Large intestine (tissue), 3 donors: Measurements from ENCODE around the gene TMEM125. TPM values are rescaled to one million over a fixed set of nuclear protein-coding genes. Genes with fewer than 3 reads are reported as not detected.

Experiments used
- DNase-seq, 2 donors: peaks; one replicate each; pipeline versions ENCODE4 v3.0.0 to v3.0.0-alpha.2; 2013
- H3K27ac ChIP-seq: one replicate; pipeline ENCODE4 v1.5.1; 2013; ENCODE audit warnings: low read length
- H3K27me3 ChIP-seq: 2 replicates; pipeline ENCODE4 v1.6.1; 2013; ENCODE audit warnings: low read length; ENCODE audit not compliant: control insufficient read depth, insufficient read depth
- H3K36me3 ChIP-seq: 2 replicates; pipeline ENCODE4 v1.6.1; 2013; ENCODE audit warnings: low read length; ENCODE audit not compliant: control insufficient read depth, insufficient read depth
- H3K4me1 ChIP-seq: one replicate; pipeline ENCODE4 v1.6.1; 2013; ENCODE audit warnings: low read length; ENCODE audit not compliant: control insufficient read depth, insufficient read depth
- H3K4me3 ChIP-seq: one replicate; pipeline ENCODE4 v1.5.1; 2013; ENCODE audit warnings: low read length
- H3K9me3 ChIP-seq: one replicate; pipeline ENCODE4 v1.6.1; 2013; ENCODE audit warnings: mild to moderate bottlenecking, low read depth, low read length, moderate library complexity; ENCODE audit not compliant: control insufficient read depth
- WGBS: methylation state at CpG from one replicate; pipeline ENCODE4 v1.1.5; 2013; ENCODE audit warnings: low lambda C conversion rate; ENCODE audit not compliant: insufficient coverage; 5-methylcytosine and 5-hydroxymethylcytosine counted together
- polyA plus RNA-seq: library from polyadenylated mRNA; unstranded; fragments of 120-200 nt; gene quantifications from one replicate; pipeline ENCODE4 v1.2.1, GENCODE V29; 2013

TMEM125 gene
- polyA plus RNA-seq, 1 donor: 29.7 TPM

DNA sequence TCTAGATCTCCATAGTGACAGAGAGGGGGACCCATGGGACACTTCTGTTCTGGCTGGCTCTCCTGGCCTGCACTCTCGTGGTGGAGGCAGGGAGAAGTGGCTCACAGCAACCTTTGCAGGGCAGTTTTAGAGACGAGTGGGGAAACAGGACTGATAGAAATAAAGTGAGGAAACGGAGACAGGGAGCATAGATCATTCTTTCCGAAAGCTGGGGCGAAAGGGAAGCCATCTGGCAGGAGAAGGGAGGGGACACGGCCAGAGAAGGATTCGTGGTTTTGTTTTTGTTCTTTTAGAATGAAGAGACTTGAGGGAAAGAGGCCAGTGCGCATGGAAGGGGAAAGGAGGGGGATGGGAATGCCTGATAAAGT, 34.5 kb downstream of the TMEM125 start:
- H3K4me1 ChIP-seq: peaks cover 15% of the 10 kb centered on the region
- H3K27me3 ChIP-seq: no peaks in the 10 kb centered on the region
- H3K4me3 ChIP-seq: no peak overlapping the region
- DNase-seq: no peak
- no peaks in the 10 kb centered on the region for H3K9me3 ChIP-seq
- WGBS: 60% methylated on average over 4 of the region's 8 CpGs
- no peak overlapping the region for H3K27ac ChIP-seq
- no peaks in the 10 kb centered on the region for H3K36me3 ChIP-seq

GRCh38 chr1:43304771-43305300, 35.1 kb downstream of the TMEM125 start:
- Histone ChIP-seq H3K4me1 (peaks cover 15% of the 10 kb centered on the region), H3K36me3 (no peaks in the 10 kb centered on the region), H3K27ac (no peak overlapping the region), H3K4me3 (no peak overlapping the region), H3K27me3 (no peaks in the 10 kb centered on the region), H3K9me3 (no peaks in the 10 kb centered on the region)
- WGBS: no CpG with 5 or more reads among the region's 46 CpGs
- DNase-seq: no peak

DNA sequence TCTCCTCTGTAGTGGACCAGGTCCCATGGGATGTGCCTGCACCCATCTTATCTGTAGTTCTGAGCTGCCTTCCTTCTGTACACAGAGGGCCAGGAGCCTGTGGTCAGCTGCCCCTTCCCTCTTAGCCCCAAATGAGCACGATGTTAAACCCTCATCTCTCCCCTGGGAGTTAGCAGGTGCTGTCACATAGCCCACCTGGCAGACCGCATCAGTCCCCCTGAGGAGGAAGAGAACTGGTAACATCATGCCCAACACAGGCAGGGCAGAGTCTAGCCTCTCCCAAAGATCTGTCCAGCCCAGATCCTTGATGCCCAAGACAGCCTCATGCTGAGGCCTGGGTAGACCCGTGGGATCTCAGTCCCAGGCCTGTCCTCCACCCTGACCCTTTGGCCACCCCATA, 35.7 kb downstream of the TMEM125 start:
- Histone ChIP-seq H3K4me1 (peaks cover 15% of the 10 kb centered on the region), H3K36me3 (no peaks in the 10 kb centered on the region), H3K27ac (no peak overlapping the region), H3K27me3 (no peaks in the 10 kb centered on the region), H3K9me3 (no peaks in the 10 kb centered on the region), H3K4me3 (no peak overlapping the region)
- WGBS: no CpG with 5 or more reads among the region's 3 CpGs
- no peak for DNase-seq

DNA sequence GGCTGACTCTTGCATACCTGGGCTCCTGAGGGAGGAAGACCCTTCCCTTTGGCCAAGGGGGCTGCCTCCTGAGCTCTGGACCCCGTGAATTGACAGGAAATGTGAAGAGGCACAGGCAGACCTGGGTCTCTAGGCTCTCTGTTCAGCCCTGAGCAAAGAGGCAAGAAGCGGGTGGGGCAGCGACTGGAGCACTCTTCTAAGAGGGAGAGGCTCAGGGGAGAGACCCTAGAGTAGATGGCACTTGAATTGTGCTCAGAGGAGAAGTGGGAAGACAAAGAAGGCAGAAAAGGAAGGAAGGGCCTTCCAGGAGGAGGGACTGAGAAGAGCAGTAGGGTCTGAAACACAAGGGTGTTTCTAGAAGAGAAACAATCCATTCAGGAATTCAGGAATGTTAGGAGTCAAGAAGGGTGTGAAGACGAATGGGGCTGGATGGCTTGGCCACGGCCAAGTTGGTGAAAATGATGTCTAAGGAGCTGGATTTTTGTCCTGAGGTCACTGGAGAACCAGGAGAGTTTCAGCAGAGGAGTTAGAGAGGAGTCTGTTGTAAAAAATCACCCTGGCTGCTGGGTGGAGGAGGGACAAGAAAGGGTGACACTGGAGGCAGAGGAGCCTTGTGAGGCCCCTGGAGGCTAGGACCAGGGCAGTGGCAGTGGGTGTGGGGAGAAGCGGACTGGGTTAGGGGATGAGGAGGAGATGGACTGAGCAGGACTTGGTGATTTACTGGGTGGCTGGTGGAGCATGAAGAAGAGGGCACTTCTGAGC, 36.3 kb downstream of the TMEM125 start:
- H3K36me3 ChIP-seq: no peaks in the 10 kb centered on the region
- H3K4me3 ChIP-seq: no peak overlapping the region
- H3K4me1 ChIP-seq: peaks cover 15% of the 10 kb centered on the region
- no peak for DNase-seq
- no peaks in the 10 kb centered on the region for H3K27me3 ChIP-seq
- no peaks in the 10 kb centered on the region for H3K9me3 ChIP-seq
- 100% methylated on average over 1 of the region's 6 CpGs for WGBS
- no peak overlapping the region for H3K27ac ChIP-seq

- no peak for DNase-seq
- Histone ChIP-seq H3K27me3 (no peaks in the 10 kb centered on the region), H3K36me3 (no peaks in the 10 kb centered on the region), H3K4me3 (no peak overlapping the region), H3K27ac (no peak overlapping the region), H3K9me3 (no peaks in the 10 kb centered on the region), H3K4me1 (peaks cover 15% of the 10 kb centered on the region)
- no CpG with 5 or more reads among the region's 17 CpGs for WGBS
Observed at GRCh38 chr1:43306688-43307457, 37.1 kb downstream of the TMEM125 start.

DNA sequence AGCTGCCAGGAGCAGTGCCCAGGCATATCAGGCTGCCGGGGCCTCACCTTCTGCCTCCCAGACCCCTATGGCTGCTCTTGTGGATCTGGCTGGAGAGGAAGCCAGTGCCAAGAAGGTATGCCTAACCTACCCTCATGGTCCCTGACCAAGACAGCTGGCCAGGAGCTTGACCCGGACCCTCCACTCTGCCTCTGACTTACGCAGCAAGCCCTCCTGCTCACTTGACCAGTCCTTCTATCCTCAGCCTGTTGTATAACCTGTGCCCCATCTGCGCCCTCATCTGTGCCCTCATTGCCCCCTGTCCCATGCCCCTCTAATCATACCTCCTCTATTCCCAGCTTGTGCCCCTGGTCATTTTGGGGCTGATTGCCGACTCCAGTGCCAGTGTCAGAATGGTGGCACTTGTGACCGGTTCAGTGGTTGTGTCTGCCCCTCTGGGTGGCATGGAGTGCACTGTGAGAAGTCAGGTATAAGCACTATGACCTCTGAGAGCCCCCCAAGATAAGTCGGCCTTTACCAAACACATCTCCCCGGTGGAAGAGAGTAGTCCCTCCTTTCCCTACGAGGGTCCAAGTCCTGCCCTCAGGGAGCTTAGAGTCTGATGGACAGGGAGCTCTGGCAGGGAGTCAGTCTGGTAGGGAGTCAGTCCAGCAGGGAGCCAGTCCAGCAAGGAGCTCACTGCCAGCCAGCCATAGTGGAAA, 37.8 kb downstream of the TMEM125 start:
- H3K27ac ChIP-seq: no peak overlapping the region
- H3K27me3 ChIP-seq: no peaks in the 10 kb centered on the region
- 100% methylated on average over 2 of the region's 9 CpGs for WGBS
- peaks cover 11% of the 10 kb centered on the region for H3K4me1 ChIP-seq
- H3K36me3 ChIP-seq: no peaks in the 10 kb centered on the region
- no peak overlapping the region for H3K4me3 ChIP-seq
- DNase-seq: no peak
- H3K9me3 ChIP-seq: no peaks in the 10 kb centered on the region

DNA sequence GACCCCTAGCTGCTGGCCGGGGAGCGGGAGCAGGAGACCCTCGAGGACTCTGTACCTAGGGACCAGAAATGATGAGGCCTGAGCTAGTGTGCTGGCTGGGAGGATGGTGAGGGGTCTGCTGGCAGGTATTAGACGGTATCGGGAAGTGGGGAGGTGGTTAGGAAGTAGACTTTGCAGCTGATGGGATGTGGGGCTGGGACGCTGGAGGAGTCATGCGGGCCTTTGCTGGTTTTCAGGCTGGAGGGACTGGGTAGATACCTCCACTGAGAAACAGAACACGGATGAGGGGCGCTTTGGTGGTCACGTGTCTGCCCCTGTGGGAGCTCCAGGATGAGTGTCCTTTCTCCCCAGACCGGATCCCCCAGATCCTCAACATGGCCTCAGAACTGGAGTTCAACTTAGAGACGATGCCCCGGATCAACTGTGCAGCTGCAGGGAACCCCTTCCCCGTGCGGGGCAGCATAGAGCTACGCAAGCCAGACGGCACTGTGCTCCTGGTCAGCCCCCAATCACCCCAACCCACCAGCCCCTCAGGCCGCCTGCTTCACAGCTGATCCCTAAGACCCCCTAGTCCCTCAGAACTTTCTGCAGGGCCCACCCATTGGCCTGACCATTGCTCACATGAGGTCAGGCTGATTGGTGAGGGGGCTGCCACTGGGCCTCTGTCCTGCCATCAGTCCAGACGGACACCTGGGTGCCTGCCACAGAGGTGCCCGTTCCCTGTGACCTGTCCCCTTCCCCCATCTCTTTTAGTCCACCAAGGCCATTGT, 39.0 kb downstream of the TMEM125 start:
- WGBS: no CpG with 5 or more reads among the region's 20 CpGs
- Histone ChIP-seq H3K9me3 (no peaks in the 10 kb centered on the region), H3K36me3 (no peaks in the 10 kb centered on the region), H3K4me1 (peaks cover 1% of the 10 kb centered on the region), H3K27ac (no peak overlapping the region), H3K27me3 (no peaks in the 10 kb centered on the region), H3K4me3 (no peak overlapping the region)
- no peak for DNase-seq

DNA sequence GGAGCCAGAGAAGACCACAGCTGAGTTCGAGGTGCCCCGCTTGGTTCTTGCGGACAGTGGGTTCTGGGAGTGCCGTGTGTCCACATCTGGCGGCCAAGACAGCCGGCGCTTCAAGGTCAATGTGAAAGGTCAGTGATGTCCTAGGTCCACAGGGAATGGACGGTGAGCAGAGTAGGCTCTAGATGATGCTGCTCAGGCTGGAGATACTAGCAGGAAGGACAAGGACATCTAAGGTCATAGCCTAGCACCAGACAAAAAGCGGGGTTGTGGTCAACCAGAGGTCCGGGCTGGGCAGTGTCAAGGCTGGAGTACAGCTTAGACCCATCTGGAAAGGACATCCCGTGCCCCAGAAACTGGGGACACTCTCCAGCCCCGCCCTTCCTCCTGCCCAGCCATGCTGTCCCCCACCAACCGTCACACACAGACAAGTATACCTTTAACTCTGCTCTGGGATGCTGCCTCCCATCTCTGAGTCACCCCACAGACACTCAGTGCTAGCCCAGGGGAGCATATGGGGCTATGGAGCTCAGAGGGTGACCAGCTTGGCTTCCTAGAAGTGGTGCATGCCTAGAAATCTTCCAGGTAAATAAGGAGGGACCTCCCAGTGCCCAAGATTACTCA, 39.7 kb downstream of the TMEM125 start:
- no CpG with 5 or more reads among the region's 13 CpGs for WGBS
- Histone ChIP-seq H3K4me3 (no peak overlapping the region), H3K27ac (no peak overlapping the region), H3K9me3 (no peaks in the 10 kb centered on the region), H3K27me3 (no peaks in the 10 kb centered on the region), H3K4me1 (no peaks in the 10 kb centered on the region), H3K36me3 (no peaks in the 10 kb centered on the region)
- DNase-seq: no peak

DNA sequence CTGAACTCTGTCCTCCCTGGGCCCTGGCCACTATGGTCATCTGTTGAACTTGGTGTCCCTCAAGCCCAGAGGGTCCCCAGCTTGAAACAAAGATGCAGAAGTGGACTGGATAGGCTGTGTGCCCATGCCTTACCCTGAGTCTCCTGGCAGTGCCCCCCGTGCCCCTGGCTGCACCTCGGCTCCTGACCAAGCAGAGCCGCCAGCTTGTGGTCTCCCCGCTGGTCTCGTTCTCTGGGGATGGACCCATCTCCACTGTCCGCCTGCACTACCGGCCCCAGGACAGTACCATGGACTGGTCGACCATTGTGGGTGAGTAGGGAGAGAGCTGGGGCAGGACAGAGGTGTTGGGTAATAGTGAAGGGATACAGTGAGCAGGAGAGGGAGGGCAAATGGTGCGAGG, 41.7 kb downstream of the TMEM125 start:
- no peaks in the 10 kb centered on the region for H3K9me3 ChIP-seq
- DNase-seq: no peak
- H3K4me3 ChIP-seq: no peak overlapping the region
- no peaks in the 10 kb centered on the region for H3K27me3 ChIP-seq
- H3K27ac ChIP-seq: no peak overlapping the region
- H3K4me1 ChIP-seq: no peaks in the 10 kb centered on the region
- H3K36me3 ChIP-seq: no peaks in the 10 kb centered on the region
- WGBS: no CpG with 5 or more reads among the region's 9 CpGs
